SU-DHL-6 (cell line): ENCODE data around the gene CORO7.

Experiments
- H2AFZ ChIP-seq: fragments of 200-600 bp; sonication (generic); 2 replicates; pipeline ENCODE4 v1.6.1; 2014; ENCODE audit warnings: low read depth, mild to moderate bottlenecking, moderate library complexity, mixed read lengths, antibody characterized with exemption, low read length; ENCODE audit not compliant: severe bottlenecking
- H3F3A ChIP-seq: fragments of 200-600 bp; shearing (Covaris generic); 2 replicates; pipeline ENCODE4 v1.6.0; 2016; ENCODE audit warnings: antibody characterized with exemption, mild to moderate bottlenecking; ENCODE audit not compliant: insufficient read depth
- H3K27ac ChIP-seq: fragments of 200-600 bp; sonication (generic); 2 replicates; pipeline ENCODE4 v1.5.1; 2016; ENCODE audit warnings: low read depth, mild to moderate bottlenecking, low read length, moderate library complexity, mixed read lengths
- H3K27me3 ChIP-seq: fragments of 200-600 bp; sonication (generic), shearing (Covaris generic); 2 replicates; pipeline ENCODE4 v1.6.0; 2014; ENCODE audit warnings: mild to moderate bottlenecking, low read length
- H3K36me3 ChIP-seq: fragments of 200-600 bp; sonication (generic); 2 replicates; pipeline ENCODE4 v1.6.1; 2014; ENCODE audit warnings: mild to moderate bottlenecking, low read length, mixed read lengths
- H3K4me2 ChIP-seq: fragments of 300-600, 200-600 bp; shearing (Covaris generic), sonication (generic); 2 replicates; pipeline ENCODE4 v1.6.0; 2014; ENCODE audit warnings: low read length, low read depth, mild to moderate bottlenecking; ENCODE audit not compliant: poor library complexity, severe bottlenecking
- H3K4me3 ChIP-seq: fragments of 200-600 bp; sonication (generic); 2 replicates; pipeline ENCODE4 v1.5.1; 2014; ENCODE audit warnings: antibody characterized with exemption, low read length, mild to moderate bottlenecking, mixed read lengths; ENCODE audit not compliant: insufficient read depth, poor library complexity, severe bottlenecking
- H3K79me2 ChIP-seq: fragments of 200-600 bp; sonication (generic); 2 replicates; pipeline ENCODE4 v1.6.1; 2014; ENCODE audit warnings: mild to moderate bottlenecking, low read length, moderate library complexity; ENCODE audit not compliant: insufficient read depth
- H3K9ac ChIP-seq: fragments of 200-600 bp; sonication (generic); 2 replicates; pipeline ENCODE4 v1.7.0; 2014; ENCODE audit warnings: mild to moderate bottlenecking, low read length
- H3K9me2 ChIP-seq: fragments of 200-600 bp; sonication (generic); replicated peaks from 2 replicates; pipeline ENCODE4 v1.6.1; 2014; ENCODE audit warnings: low read length; ENCODE audit not compliant: insufficient read depth
- H3K9me3 ChIP-seq: fragments of 200-600 bp; sonication (generic); 2 replicates; pipeline ENCODE4 v1.6.1; 2014; ENCODE audit warnings: low read length, mixed read lengths; ENCODE audit not compliant: insufficient read depth
- H4K20me1 ChIP-seq: fragments of 200-600 bp; sonication (generic); 2 replicates; pipeline ENCODE4 v1.6.1; 2014; ENCODE audit warnings: low read depth, mild to moderate bottlenecking, antibody characterized with exemption, low read length, moderate library complexity, mixed read lengths
- EZH2phosphoT487 ChIP-seq: fragments of 200-600 bp; sonication (generic), shearing (Covaris generic); conservative IDR thresholded peaks from 2 replicates; pipeline ENCODE4 v1.6.1; 2018; ENCODE audit warnings: mild to moderate bottlenecking, antibody characterized with exemption, low read length, moderate library complexity, mixed read lengths
- TF ChIP-seq, protein P1 (sequence below): fragments of 200-600 bp; sonication (generic); IDR thresholded peaks from one replicate; pipeline ENCODE4 v1.5.1; 2017; ENCODE audit warnings: antibody characterized with exemption, mild to moderate bottlenecking, low read length, moderate library complexity; ENCODE audit not compliant: insufficient read depth, poor library complexity, severe bottlenecking

Gene CORO7

GRCh38 chr16:4369007-4369733 is 47.2 kb downstream of the CORO7 start:
- H3K9ac ChIP-seq: no peak overlapping the region
- H3K79me2 ChIP-seq: no peaks in the 10 kb centered on the region
- H3K9me2 ChIP-seq: no peaks in the 10 kb centered on the region
- H3K9me3 ChIP-seq: no peaks in the 10 kb centered on the region
- peaks cover 3% of the 10 kb centered on the region; the same call in 1 of the 2 replicates for H4K20me1 ChIP-seq
- no peaks in the 10 kb centered on the region for H3K27me3 ChIP-seq
- H3K4me2 ChIP-seq: no peak overlapping the region
- TF ChIP-seq, protein P1, sequence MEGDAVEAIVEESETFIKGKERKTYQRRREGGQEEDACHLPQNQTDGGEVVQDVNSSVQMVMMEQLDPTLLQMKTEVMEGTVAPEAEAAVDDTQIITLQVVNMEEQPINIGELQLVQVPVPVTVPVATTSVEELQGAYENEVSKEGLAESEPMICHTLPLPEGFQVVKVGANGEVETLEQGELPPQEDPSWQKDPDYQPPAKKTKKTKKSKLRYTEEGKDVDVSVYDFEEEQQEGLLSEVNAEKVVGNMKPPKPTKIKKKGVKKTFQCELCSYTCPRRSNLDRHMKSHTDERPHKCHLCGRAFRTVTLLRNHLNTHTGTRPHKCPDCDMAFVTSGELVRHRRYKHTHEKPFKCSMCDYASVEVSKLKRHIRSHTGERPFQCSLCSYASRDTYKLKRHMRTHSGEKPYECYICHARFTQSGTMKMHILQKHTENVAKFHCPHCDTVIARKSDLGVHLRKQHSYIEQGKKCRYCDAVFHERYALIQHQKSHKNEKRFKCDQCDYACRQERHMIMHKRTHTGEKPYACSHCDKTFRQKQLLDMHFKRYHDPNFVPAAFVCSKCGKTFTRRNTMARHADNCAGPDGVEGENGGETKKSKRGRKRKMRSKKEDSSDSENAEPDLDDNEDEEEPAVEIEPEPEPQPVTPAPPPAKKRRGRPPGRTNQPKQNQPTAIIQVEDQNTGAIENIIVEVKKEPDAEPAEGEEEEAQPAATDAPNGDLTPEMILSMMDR: no peak
- TF ChIP-seq EZH2phosphoT487: no peak
- H2AFZ ChIP-seq: no peak overlapping the region
- no peaks in the 10 kb centered on the region for H3K36me3 ChIP-seq
- H3F3A ChIP-seq: peaks cover under 1% of the 10 kb centered on the region; the same call in 1 of the 2 replicates
- H3K4me3 ChIP-seq: no peak overlapping the region
- no peak overlapping the region for H3K27ac ChIP-seq

DNA sequence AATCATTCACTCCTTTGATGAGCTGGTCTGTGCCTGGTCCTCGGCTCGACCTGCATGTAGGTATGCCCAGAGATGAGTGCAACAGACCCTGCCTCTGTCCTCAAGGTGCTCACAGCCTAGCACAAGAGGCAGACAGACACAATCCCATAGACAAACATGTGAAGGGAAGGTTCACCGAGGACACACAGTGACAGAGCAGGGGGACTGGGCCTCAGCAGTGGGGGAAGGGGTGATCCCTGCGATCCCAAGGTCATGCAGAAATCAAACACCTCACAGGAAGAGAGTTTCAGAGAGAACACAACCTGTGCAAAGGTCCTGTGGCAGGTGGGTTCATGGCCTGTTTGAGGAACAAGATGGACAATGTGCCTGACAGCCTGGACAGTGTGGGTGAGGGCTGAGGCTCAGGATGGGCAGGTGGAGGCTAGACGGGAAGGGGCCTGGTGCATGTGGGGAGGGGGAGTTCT is 49.0 kb downstream of the CORO7 start:
- Histone ChIP-seq H3F3A (peaks cover 13% of the 10 kb centered on the region; the same call in 1 of the 2 replicates), H3K27ac (no peak overlapping the region), H2AFZ (no peak overlapping the region), H4K20me1 (peaks cover 3% of the 10 kb centered on the region; the same call in 1 of the 2 replicates), H3K9ac (no peak overlapping the region), H3K27me3 (no peaks in the 10 kb centered on the region), H3K4me3 (no peak overlapping the region), H3K9me3 (no peaks in the 10 kb centered on the region), H3K79me2 (no peaks in the 10 kb centered on the region), H3K4me2 (no peak overlapping the region), H3K9me2 (no peaks in the 10 kb centered on the region), H3K36me3 (no peaks in the 10 kb centered on the region)
- TF ChIP-seq EZH2phosphoT487: no peak
- TF ChIP-seq, protein P1: no peak

DNA sequence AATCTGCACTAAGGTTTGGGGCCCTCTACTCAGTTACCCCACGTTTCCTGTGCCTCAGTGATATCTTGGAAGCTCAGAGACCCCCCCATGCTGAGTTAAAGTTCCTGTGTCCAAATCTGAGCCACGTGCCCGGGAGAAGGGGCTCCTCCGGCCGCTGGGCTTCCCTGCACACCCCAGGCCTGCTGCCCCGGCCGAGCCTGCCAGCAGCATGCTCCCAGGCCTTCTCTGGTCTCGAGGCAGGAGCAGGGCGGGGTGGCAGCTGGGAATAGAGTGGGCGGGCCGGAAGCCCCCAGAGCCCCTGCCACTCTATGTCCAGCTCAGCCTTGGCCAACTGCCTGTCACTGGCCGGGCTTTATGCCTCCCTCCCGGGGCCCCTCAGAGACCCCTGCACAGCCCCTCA is 50.4 kb downstream of the CORO7 start:
- H3F3A ChIP-seq: peaks cover 13% of the 10 kb centered on the region; the same call in 1 of the 2 replicates
- no peak overlapping the region for H3K27ac ChIP-seq
- no peaks in the 10 kb centered on the region for H3K27me3 ChIP-seq
- H3K4me3 ChIP-seq: no peak overlapping the region
- no peaks in the 10 kb centered on the region for H4K20me1 ChIP-seq
- TF ChIP-seq, protein P1: no peak
- no peak for TF ChIP-seq EZH2phosphoT487
- no peaks in the 10 kb centered on the region for H3K36me3 ChIP-seq
- H3K9ac ChIP-seq: no peak overlapping the region
- H3K9me2 ChIP-seq: no peaks in the 10 kb centered on the region
- no peak overlapping the region for H3K4me2 ChIP-seq
- no peaks in the 10 kb centered on the region for H3K9me3 ChIP-seq
- no peak overlapping the region for H2AFZ ChIP-seq
- H3K79me2 ChIP-seq: no peaks in the 10 kb centered on the region
